CD4-positive, CD25-positive, alpha-beta regulatory T cell (primary cell): Measurements from ENCODE around the gene OXSM. TPM values are rescaled to one million over a fixed set of nuclear protein-coding genes. Genes with fewer than 3 reads are reported as not detected.

ENCODE experiments used
- ATAC-seq, 2 donors: fragments of 150-1000 bp; cut with Tn5 transposase; one replicate each; pipeline ENCODE4 v1.10.0; 2021; ENCODE audit warnings: low read depth in 2 of 2, moderate number of reproducible peaks in 2 of 2, moderate library complexity in 1 of 2
- DNase-seq, 3 donors: peaks; one replicate each; pipeline versions ENCODE4 v3.0.0 to v3.0.0-alpha.2; 2012 to 2022; ENCODE audit warnings: mixed read lengths in 1 of 3
- H3K27ac ChIP-seq: one replicate; pipeline ENCODE4 v1.7.0; 2013; ENCODE audit warnings: mild to moderate bottlenecking, low read length; ENCODE audit not compliant: insufficient read depth, poor library complexity, severe bottlenecking
- H3K27me3 ChIP-seq: one replicate; pipeline ENCODE4 v1.7.0; 2013; ENCODE audit warnings: low read length; ENCODE audit not compliant: control insufficient read depth, insufficient read depth
- H3K36me3 ChIP-seq: one replicate; pipeline ENCODE4 v1.7.0; 2013; ENCODE audit warnings: mild to moderate bottlenecking, low read length, moderate library complexity; ENCODE audit not compliant: control insufficient read depth, insufficient read depth
- H3K4me1 ChIP-seq: 2 replicates; pipeline ENCODE4 v1.7.0; 2013; ENCODE audit warnings: mild to moderate bottlenecking, low read length; ENCODE audit not compliant: insufficient read depth, control insufficient read depth, poor library complexity, severe bottlenecking
- H3K4me3 ChIP-seq: one replicate; pipeline ENCODE4 v1.7.0; 2013; ENCODE audit warnings: low read depth, mild to moderate bottlenecking, low read length, moderate library complexity
- H3K9me3 ChIP-seq, 2 experiments: 1 replicate in 1 of 2; 2 replicates in 1 of 2; pipeline ENCODE4 v1.7.0; 2013; ENCODE audit warnings: low read length in 2 of 2, mild to moderate bottlenecking in 1 of 2, moderate library complexity in 1 of 2; ENCODE audit not compliant: control insufficient read depth in 2 of 2
- H3K27ac Mint-ChIP-seq, 3 donors: one replicate each; pipeline ENCODE4 v1.8.0; 2020 to 2022; ENCODE audit warnings: mild to moderate bottlenecking in 3 of 3, mixed read lengths in 3 of 3, moderate library complexity in 2 of 3
- H3K27me3 Mint-ChIP-seq: one replicate; pipeline ENCODE4 v1.8.0; 2022; ENCODE audit warnings: mild to moderate bottlenecking, mixed read lengths
- H3K36me3 Mint-ChIP-seq: one replicate; pipeline ENCODE4 v1.8.0; 2020; ENCODE audit warnings: mixed read lengths
- H3K4me1 Mint-ChIP-seq, 4 donors: one replicate each; pipeline ENCODE4 v1.8.0; 2020 to 2022; ENCODE audit warnings: mixed read lengths in 4 of 4, mild to moderate bottlenecking in 1 of 4
- H3K4me3 Mint-ChIP-seq, 4 donors: one replicate each; pipeline ENCODE4 v1.8.0; 2020 to 2022; ENCODE audit warnings: mild to moderate bottlenecking in 4 of 4, mixed read lengths in 4 of 4, moderate library complexity in 3 of 4
- H3K9me3 Mint-ChIP-seq, 7 donors: one replicate each; pipeline ENCODE4 v1.8.0; 2020 to 2022; ENCODE audit warnings: mixed read lengths in 7 of 7, mild to moderate bottlenecking in 3 of 7, moderate library complexity in 2 of 7
- polyA plus RNA-seq, 4 donors: library from polyadenylated mRNA; unstranded; fragments of 300-500 nt; fragmentation: Illumina TruSeq; gene quantifications; one replicate each; pipeline ENCODE4 v1.2.3, GENCODE V29; 2021
- total RNA-seq: library from RNA; stranded (reverse); gene quantifications from one replicate; pipeline ENCODE4 v1.2.3, GENCODE V29; 2022

The OXSM gene
- total and polyA plus RNA-seq, 5 donors from 2014 or later, result 6.6 to 17.4 (median 14.2) TPM

GRCh38 chr3:25783661-25784512, 6.0 kb upstream of the OXSM start:
- Histone ChIP-seq H3K27ac (peak overlapping the region; percentile 88), H3K4me1 (peaks cover 33% of the 10 kb centered on the region), H3K27me3 (no peaks in the 10 kb centered on the region), H3K4me3 (peak overlapping the region; percentile 71), H3K36me3 (no peaks in the 10 kb centered on the region), H3K9me3 (no peaks in the 10 kb centered on the region)
- Mint-ChIP-seq H3K27ac (peak overlapping the region in 2 of 3 donors; percentile 79), H3K4me3 (peak overlapping the region; percentile 85 to 94 (median 92)), H3K27me3 (no peaks in the 10 kb centered on the region), H3K36me3 (no peaks in the 10 kb centered on the region), H3K9me3 (no peaks in the 10 kb centered on the region), H3K4me1 (peaks cover 31 to 53% (median 37%) of the 10 kb centered on the region in 4 donors)
- DNase-seq (peak in 1 of 3 donors; percentile 47), ATAC-seq (peak; percentile 4 to 10)

GRCh38 chr3:25784971-25785370, 4.9 kb upstream of the OXSM start:
- H3K27me3 Mint-ChIP-seq, result peaks cover 3% of the 10 kb centered on the region

DNA sequence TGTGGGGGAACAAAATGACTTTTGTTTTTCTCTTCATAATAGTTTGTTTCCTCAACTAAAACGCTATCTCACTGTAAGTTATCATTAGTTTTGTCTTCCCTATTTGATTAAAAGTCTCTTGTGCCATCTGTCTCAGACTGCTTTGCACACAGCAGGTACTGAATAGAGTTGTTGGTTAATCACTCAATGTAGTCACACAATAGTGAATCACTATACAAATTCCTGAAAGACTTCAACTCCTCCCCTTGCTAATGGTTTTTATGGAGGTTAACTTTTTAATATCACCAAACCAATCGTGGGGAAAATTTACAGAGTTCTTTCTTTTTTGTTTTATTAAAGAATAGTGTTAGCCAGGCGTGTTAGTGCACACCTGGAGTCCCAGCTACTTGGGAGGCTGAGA, 4.1 kb upstream of the OXSM start:
- no peak for ATAC-seq
- no peak for DNase-seq
- no peaks in the 10 kb centered on the region for H3K9me3 ChIP-seq
- Mint-ChIP-seq H3K4me3 (peak overlapping the region in 2 of 4 donors; percentile 17 to 44), H3K9me3 (no peaks in the 10 kb centered on the region), H3K36me3 (no peaks in the 10 kb centered on the region), H3K27me3 (peaks cover 6% of the 10 kb centered on the region), H3K4me1 (peaks cover 26 to 54% (median 36%) of the 10 kb centered on the region in 4 donors), H3K27ac (no peak overlapping the region)
- no peak overlapping the region for H3K4me3 ChIP-seq
- H3K27me3 ChIP-seq, result no peaks in the 10 kb centered on the region
- H3K36me3 ChIP-seq, result no peaks in the 10 kb centered on the region
- H3K4me1 ChIP-seq, result peaks cover 38% of the 10 kb centered on the region
- no peak overlapping the region for H3K27ac ChIP-seq

More at GRCh38 chr3:25784971-25785370, 4.9 kb upstream of the OXSM start:
- no peaks in the 10 kb centered on the region for H3K36me3 ChIP-seq
- peaks cover 40% of the 10 kb centered on the region for H3K4me1 ChIP-seq
- no peak overlapping the region for H3K27ac ChIP-seq
- peaks cover 31 to 54% (median 39%) of the 10 kb centered on the region in 4 donors for H3K4me1 Mint-ChIP-seq
- no peak for DNase-seq
- no peaks in the 10 kb centered on the region for H3K27me3 ChIP-seq
- H3K4me3 Mint-ChIP-seq, result peak overlapping the region in 3 of 4 donors; percentile 85 to 94 (median 93)
- H3K27ac Mint-ChIP-seq, result no peak overlapping the region
- no peak overlapping the region for H3K4me3 ChIP-seq
- no peaks in the 10 kb centered on the region for H3K9me3 ChIP-seq
- no peaks in the 10 kb centered on the region for H3K36me3 Mint-ChIP-seq
- no peak for ATAC-seq
- H3K9me3 Mint-ChIP-seq, result no peaks in the 10 kb centered on the region

DNA sequence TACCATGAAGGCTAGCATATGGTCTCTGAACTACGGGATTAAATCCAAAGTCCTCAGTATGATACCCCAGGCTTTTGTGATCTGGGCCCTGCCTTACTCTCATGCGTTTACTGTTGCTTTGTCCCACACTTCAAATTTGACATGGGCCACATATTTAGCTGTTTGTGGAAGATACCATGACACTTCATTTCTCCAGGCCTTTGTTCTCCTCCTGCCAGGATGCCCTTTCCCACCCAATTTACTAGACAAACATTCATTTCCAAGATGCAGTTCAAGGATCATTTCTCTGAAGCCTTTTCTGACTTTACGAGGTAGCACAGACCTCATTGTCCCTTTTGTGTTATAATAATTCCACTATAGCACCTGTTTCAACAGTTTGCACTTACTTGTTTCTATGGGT, 2.2 kb upstream of the OXSM start:
- Histone ChIP-seq H3K4me1 (peaks cover 23% of the 10 kb centered on the region), H3K27ac (no peak overlapping the region), H3K36me3 (no peaks in the 10 kb centered on the region), H3K27me3 (no peaks in the 10 kb centered on the region), H3K9me3 (no peaks in the 10 kb centered on the region), H3K4me3 (no peak overlapping the region)
- H3K36me3 Mint-ChIP-seq, result no peaks in the 10 kb centered on the region
- no peak for DNase-seq
- H3K9me3 Mint-ChIP-seq, result no peaks in the 10 kb centered on the region
- H3K4me3 Mint-ChIP-seq, result peak overlapping the region in 1 of 4 donors; percentile 96
- no peak for ATAC-seq
- H3K4me1 Mint-ChIP-seq, result peaks cover 11 to 54% (median 34%) of the 10 kb centered on the region in 4 donors
- H3K27me3 Mint-ChIP-seq, result peaks cover 6% of the 10 kb centered on the region
- peak overlapping the region in 1 of 3 donors; percentile 48 for H3K27ac Mint-ChIP-seq

- ATAC-seq (no peak), DNase-seq (no peak)
- Histone ChIP-seq H3K27ac (peak overlapping the region; percentile 95), H3K4me1 (peaks cover 15% of the 10 kb centered on the region), H3K27me3 (no peaks in the 10 kb centered on the region), H3K4me3 (peak overlapping the region; percentile 90), H3K36me3 (peaks cover 1% of the 10 kb centered on the region), H3K9me3 (no peaks in the 10 kb centered on the region)
- H3K27me3 Mint-ChIP-seq, result peaks cover 6% of the 10 kb centered on the region
- peak overlapping the region in 2 of 3 donors; percentile 99 for H3K27ac Mint-ChIP-seq
- H3K9me3 Mint-ChIP-seq, result no peaks in the 10 kb centered on the region
- peak overlapping the region; percentile 95 to 99 (median 96) for H3K4me3 Mint-ChIP-seq
- H3K4me1 Mint-ChIP-seq, result peaks cover 8 to 55% (median 33%) of the 10 kb centered on the region in 4 donors
- no peaks in the 10 kb centered on the region for H3K36me3 Mint-ChIP-seq
Observed at GRCh38 chr3:25789209-25789595, 688 bp upstream of the OXSM start.

DNA sequence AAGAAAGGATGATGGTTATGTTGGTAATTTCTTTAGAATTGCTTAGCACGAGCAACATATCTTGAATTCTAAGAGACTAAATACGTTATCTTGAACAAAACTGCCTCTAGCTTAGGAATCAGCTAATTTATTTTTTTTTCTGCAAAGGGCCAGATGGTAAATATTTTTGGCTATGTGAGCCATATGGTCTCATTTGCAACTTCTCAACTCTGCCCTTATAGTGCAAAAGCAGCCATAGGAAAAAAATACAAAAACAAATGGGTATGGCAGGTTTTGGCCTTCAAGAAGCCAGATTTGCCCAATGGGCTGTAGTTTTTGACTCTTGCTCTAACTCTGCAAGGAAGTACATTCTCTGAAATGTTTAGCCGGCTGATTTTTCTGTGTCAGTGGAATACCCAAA, 11.9 kb downstream of the OXSM start:
- DNase-seq (no peak), ATAC-seq (no peak)
- H3K4me1 Mint-ChIP-seq, result peaks cover 0 to 5% (median 0%) of the 10 kb centered on the region in 4 donors
- H3K9me3 Mint-ChIP-seq, result peaks cover 0 to 2% (median 0%) of the 10 kb centered on the region in 7 donors
- no peaks in the 10 kb centered on the region for H3K36me3 ChIP-seq
- no peak overlapping the region for H3K27ac ChIP-seq
- H3K4me3 Mint-ChIP-seq, result no peak overlapping the region
- H3K4me1 ChIP-seq, result no peaks in the 10 kb centered on the region
- no peaks in the 10 kb centered on the region for H3K36me3 Mint-ChIP-seq
- no peak overlapping the region for H3K4me3 ChIP-seq
- peaks cover 4% of the 10 kb centered on the region for H3K27me3 ChIP-seq
- H3K9me3 ChIP-seq, result no peaks in the 10 kb centered on the region
- H3K27me3 Mint-ChIP-seq, result peaks cover 13% of the 10 kb centered on the region
- no peak overlapping the region for H3K27ac Mint-ChIP-seq

DNA sequence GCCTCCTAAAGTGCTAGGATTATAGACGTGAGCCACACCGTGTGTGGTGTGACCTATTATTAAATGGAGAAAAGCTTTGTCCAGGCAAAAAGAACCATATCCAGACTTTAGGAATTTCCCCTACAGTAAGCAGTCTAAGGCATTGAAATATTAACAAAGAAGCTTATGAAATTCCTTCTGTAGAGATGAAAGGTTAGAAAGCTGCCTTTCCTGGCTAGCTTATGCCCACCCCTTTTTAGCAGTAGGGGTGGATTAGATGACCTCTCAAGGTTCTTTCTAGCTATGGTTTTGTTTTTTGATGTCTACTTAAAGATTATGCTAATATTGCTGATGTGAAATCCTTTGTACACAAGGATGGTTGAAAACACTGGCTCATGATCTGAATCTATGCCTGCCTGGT, 13.9 kb downstream of the OXSM start:
- no peak overlapping the region for H3K27ac Mint-ChIP-seq
- H3K27me3 Mint-ChIP-seq, result peaks cover 17% of the 10 kb centered on the region
- H3K36me3 Mint-ChIP-seq, result no peaks in the 10 kb centered on the region
- ATAC-seq, result no peak
- no peak for DNase-seq
- peaks cover 5% of the 10 kb centered on the region for H3K27me3 ChIP-seq
- no peaks in the 10 kb centered on the region for H3K9me3 ChIP-seq
- H3K4me1 Mint-ChIP-seq, result peaks cover 0 to 5% (median 0%) of the 10 kb centered on the region in 4 donors
- no peaks in the 10 kb centered on the region for H3K36me3 ChIP-seq
- no peak overlapping the region for H3K4me3 ChIP-seq
- H3K4me3 Mint-ChIP-seq, result no peak overlapping the region
- no peak overlapping the region for H3K27ac ChIP-seq
- no peaks in the 10 kb centered on the region for H3K4me1 ChIP-seq
- H3K9me3 Mint-ChIP-seq, result peaks cover 0 to 2% (median 0%) of the 10 kb centered on the region in 7 donors
